ENCODE data around the gene TBC1D32. TPM values are rescaled to one million over a fixed set of nuclear protein-coding genes. Genes with fewer than 3 reads are reported as not detected.

The TBC1D32 gene
- polyA plus RNA-seq, 1 donor (not counting 4 experiments of a cell fraction or from before 2014, with no cell fraction given), result 6.7 TPM

- dilution Hi-C loops (cut with MboI; ENCODE audit: extremely low pct_ligation_motif_present, low sequenced_read_pairs), result no loop called here
- Histone ChIP-seq H3K4me3 (ENCODE audit: control insufficient read depth in 2 of 3, extremely low read depth in 1 of 3, insufficient read depth in 2 of 3, low read depth in 1 of 3, low read length in 3 of 3) (no peak overlapping the region), H3K9me3 (ENCODE audit: control insufficient read depth, low read depth, low read length) (no peaks in the 10 kb centered on the region), H4K20me1 (ENCODE audit: control insufficient read depth, extremely low read depth, insufficient read depth, low read length) (no peaks in the 10 kb centered on the region), H3K4me1 (ENCODE audit: control insufficient read depth, extremely low read depth, insufficient read depth, low read length) (no peaks in the 10 kb centered on the region), H3K9ac (ENCODE audit: control insufficient read depth, extremely low read depth, insufficient read depth, low read length) (no peak overlapping the region), H3K27me3 (ENCODE audit: control insufficient read depth, extremely low read depth, insufficient read depth, low read length) (no peaks in the 10 kb centered on the region), H3K27ac (ENCODE audit: control insufficient read depth, insufficient read depth, low read length) (no peak overlapping the region), H2AFZ (ENCODE audit: control insufficient read depth, low read length) (no peak overlapping the region), H3K36me3 (ENCODE audit: control insufficient read depth in 2 of 2, extremely low read depth in 1 of 2, insufficient read depth in 2 of 2, low read length in 2 of 2) (no peaks in the 10 kb centered on the region), H3K4me2 (ENCODE audit: control insufficient read depth, extremely low read depth, insufficient read depth, low read depth, low read length) (no peak overlapping the region), H3K9me1 (ENCODE audit: control insufficient read depth, extremely low read depth, insufficient read depth, low read length) (no peaks in the 10 kb centered on the region), H3K79me2 (ENCODE audit: control insufficient read depth, insufficient read depth, low read length) (no peaks in the 10 kb centered on the region)
- FAIRE-seq (no peak), DNase-seq (ENCODE audit: low read depth, low spot score) (no peak)
- TF ChIP-seq CTCF (optimal IDR thresholded peaks at IDR 0.05 in 1 of 3, IDR thresholded peaks at IDR 0.05 in 1 of 3, conservative IDR thresholded peaks at IDR 0.05 in 1 of 3; ENCODE audit: extremely low read depth in 1 of 3, insufficient read depth in 2 of 3, low read length in 3 of 3) (no peak), EZH2 (IDR thresholded peaks at IDR 0.05; ENCODE audit: low read length) (no peak)
These were observed 59.5 kb downstream of the TBC1D32 start for GRCh38 chr6:121274666-121275295.

GRCh38 chr6:121263742-121264141, 70.5 kb downstream of the TBC1D32 start:
- Histone ChIP-seq H3K9ac (ENCODE audit: control insufficient read depth, extremely low read depth, insufficient read depth, low read length) (no peak overlapping the region), H3K9me1 (ENCODE audit: control insufficient read depth, extremely low read depth, insufficient read depth, low read length) (no peaks in the 10 kb centered on the region), H3K79me2 (ENCODE audit: control insufficient read depth, insufficient read depth, low read length) (no peaks in the 10 kb centered on the region), H4K20me1 (ENCODE audit: control insufficient read depth, extremely low read depth, insufficient read depth, low read length) (no peaks in the 10 kb centered on the region), H3K27me3 (ENCODE audit: control insufficient read depth, extremely low read depth, insufficient read depth, low read length) (no peaks in the 10 kb centered on the region), H3K4me2 (ENCODE audit: control insufficient read depth, extremely low read depth, insufficient read depth, low read depth, low read length) (no peak overlapping the region), H3K4me1 (ENCODE audit: control insufficient read depth, extremely low read depth, insufficient read depth, low read length) (peaks cover 11% of the 10 kb centered on the region), H3K27ac (ENCODE audit: control insufficient read depth, insufficient read depth, low read length) (no peak overlapping the region), H3K4me3 (ENCODE audit: control insufficient read depth in 2 of 3, extremely low read depth in 1 of 3, insufficient read depth in 2 of 3, low read depth in 1 of 3, low read length in 3 of 3) (no peak overlapping the region), H3K9me3 (ENCODE audit: control insufficient read depth, low read depth, low read length) (no peaks in the 10 kb centered on the region), H3K36me3 (ENCODE audit: control insufficient read depth in 2 of 2, extremely low read depth in 1 of 2, insufficient read depth in 2 of 2, low read length in 2 of 2) (no peaks in the 10 kb centered on the region), H2AFZ (ENCODE audit: control insufficient read depth, low read length) (no peak overlapping the region)
- TF ChIP-seq CTCF (optimal IDR thresholded peaks at IDR 0.05 in 1 of 3, IDR thresholded peaks at IDR 0.05 in 1 of 3, conservative IDR thresholded peaks at IDR 0.05 in 1 of 3; ENCODE audit: extremely low read depth in 1 of 3, insufficient read depth in 2 of 3, low read length in 3 of 3) (no peak), EZH2 (IDR thresholded peaks at IDR 0.05; ENCODE audit: low read length) (no peak)
- DNase-seq (ENCODE audit: low read depth, low spot score), result no peak
- dilution Hi-C loops (cut with MboI; ENCODE audit: extremely low pct_ligation_motif_present, low sequenced_read_pairs), result no loop called here
- FAIRE-seq, result no peak
